HG03575 (cell line): Measurements from ENCODE around the gene HEXD.
"Not testable (repeated sequence)": the region's sequence is repeated elsewhere in the genome, so short reads cannot be mapped to it uniquely, and the experiment has no call there.

ENCODE experiments used
- ATAC-seq: cut with Tn5 transposase; IDR thresholded peaks from one replicate; pipeline ENCODE4 v1.9.1; 2021; ENCODE audit not compliant: unreplicated experiment, insufficient number of reproducible peaks, low FRiP score; ENCODE audit errors: extremely low read depth

HEXD gene

GRCh38 chr17:82381703-82382009, 36.5 kb upstream of the HEXD start:
- ATAC-seq, result not testable (repeated sequence)

- ATAC-seq, result not testable (repeated sequence)
Observed at GRCh38 chr17:82382220-82382932, 35.8 kb upstream of the HEXD start.

DNA sequence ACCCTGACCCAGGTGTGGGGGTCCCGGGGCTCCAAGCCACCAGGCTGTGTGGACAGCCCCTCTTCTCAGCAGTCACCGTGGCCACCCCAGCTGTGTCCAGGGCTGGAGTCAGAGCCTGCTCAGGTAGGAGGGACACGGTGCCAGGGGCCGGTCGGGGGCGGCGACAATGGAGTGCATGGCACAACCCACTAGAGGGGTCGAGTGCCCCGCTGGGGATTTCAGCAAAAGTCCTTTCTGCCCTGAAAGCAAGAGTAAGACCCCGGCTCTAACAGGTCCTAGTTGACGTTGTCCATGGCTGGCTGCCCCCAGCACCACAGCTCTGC, 35.3 kb upstream of the HEXD start:
- no peak for ATAC-seq

DNA sequence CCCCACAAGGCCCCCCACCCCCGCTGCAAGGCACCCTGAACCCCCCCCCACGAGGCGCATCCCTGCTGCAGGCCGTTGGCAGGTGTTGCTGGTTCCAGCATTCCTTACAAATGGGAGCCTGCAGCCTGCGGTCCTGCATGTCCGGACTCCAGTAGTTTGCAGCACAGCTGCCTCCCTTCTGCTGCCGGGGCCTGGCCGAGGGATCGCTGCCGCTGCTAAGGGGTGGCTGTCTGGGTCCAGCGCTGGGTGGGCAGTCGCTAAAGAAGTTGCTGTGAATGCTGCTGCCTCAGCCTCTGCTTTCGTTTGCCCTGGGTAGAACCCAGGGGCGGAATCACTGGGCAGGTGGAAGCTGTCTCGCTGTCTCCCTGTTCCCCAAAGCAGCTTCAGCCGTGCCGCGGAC, 34.7 kb upstream of the HEXD start:
- no peak for ATAC-seq

DNA sequence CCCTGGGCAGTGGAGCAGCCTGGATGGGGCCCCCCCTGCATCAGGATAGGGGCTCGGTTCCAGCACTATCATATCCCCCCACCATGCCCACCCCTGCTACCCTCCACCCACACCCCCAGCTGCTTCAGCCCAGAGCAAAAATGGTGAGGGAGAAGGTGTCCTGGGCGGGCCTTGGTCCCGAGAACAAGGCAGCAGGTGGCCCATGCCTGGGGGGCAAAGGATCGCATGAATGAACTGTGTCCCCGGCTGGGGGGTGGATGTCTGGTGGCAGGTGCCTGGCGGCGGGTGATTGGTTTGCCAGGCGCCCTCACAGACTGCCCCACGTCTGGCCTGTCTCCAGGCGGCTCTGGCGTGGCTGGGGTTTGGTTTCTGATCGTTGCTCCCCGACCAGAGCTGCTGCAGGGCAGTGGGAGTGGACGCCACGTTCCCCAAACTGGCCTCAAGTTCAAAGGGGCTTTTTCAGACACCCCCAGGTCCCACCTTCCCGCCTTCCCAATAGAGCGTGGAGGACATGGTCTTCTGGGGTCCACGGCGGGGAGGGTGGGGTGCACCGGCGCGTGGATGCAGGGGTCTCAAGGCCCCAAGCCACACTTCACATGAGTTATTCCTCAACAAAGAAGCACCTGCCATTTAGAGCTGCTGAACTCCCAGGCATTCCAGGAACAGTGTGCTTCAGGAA, 34.0 kb upstream of the HEXD start:
- no peak for ATAC-seq

DNA sequence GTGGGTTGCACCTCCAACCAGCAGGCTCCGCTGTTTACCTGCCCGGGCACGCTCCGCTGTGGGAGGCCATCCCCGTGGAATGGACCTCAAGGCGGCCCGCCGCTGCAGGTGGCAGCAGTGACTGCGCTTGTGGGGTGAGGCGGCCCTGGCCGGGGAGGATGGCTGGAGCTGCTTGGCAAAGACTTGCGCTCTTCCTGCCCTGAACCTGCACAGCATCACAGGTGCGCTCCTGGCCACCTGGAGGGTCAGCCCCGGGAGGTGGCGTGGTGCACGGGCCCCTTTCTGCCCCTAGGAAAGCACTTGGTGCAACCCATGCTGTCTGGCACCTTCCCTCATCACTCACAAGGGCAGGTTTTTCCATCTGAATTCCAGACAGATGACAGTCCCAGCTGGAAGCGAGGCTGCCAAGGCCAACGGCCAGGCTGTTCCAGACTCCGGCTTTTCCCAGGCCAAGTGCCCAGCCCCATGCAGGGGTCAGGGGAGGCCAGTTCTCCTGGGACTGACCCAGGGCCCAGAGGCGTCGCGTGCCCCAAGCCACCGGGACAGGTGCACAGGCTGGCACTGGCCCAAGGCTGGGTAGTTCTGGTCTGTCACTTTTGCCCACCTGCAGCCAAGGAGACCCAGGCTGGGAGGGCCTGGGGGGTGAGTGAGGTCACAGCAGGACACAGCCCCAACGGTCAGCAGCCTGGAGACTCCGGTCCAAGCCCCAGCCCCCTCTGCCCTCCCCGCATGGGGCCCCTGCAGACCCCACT, 33.2 kb upstream of the HEXD start:
- no peak for ATAC-seq

GRCh38 chr17:82385559-82386254, 32.4 kb upstream of the HEXD start:
- ATAC-seq, result no peak

DNA sequence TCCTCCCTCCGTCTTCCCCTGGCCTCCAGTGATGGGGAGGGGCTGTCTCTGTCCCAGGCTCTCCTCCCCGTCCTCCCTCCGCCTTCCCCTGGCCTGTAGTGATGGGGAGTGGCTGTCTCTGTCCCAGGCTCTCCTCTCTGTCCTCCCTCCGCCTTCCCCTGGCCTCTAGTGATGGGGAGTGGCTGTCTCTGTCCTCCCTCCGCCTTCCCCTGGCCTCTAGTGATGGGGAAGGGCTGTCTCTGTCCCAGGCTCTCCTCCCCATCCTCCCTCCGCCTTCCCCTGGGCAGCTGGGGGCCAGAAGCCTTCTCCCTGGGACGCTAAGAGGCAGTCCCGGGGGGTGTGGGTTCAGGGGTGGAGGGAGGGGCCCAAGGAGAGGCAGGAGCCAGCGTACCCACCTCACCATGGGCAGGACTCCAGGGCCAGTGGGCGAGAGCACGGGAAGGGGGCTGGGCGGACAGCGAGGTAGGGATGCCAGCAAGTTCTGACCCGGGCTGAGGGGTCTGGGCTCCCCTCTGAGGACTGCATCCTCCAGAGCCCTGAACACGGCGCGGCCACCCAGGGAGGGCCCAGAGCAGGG, 31.8 kb upstream of the HEXD start:
- ATAC-seq, result no peak

DNA sequence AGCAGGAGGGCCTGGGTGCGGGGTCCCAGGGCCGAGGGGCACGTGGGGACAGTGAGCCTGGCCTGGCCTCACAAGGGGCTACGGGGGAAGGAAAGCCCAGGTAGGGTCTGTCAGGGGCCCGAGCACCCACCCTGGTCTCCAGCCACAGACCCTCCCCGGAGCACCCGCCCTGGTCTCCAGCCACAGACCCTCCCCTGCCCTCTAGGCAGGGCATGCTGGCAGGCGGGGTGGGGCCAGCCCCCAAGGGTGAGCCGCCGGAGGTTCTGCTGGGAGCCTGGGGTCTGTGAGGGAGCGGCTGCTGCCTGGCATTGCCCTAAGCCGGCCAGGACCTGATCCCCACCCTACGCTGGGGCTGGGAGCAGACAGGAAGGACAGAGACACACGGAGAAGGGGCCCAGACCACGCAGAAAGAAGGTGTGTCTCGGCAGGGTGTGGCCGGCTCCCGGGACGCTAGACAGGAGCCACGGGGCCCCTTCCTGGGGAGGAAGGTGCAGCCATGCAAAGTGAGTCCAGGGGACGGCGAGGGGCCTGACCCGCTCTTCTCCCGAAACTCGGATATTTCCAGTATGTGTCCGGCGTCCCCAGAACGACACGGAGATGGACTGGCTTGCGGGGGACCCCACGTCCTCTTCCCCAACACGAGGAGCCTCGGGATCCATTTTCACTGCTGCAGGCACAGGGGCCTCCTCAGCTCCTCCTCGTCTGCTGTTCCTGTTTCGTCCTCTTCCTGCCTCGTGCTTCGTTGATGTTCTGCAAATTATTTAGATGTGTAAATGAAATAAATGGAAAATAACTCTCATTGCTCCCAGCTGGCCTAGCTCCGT, 31.1 kb upstream of the HEXD start:
- ATAC-seq, result no peak

GRCh38 chr17:82387705-82388106, 30.4 kb upstream of the HEXD start:
- ATAC-seq, result no peak

DNA sequence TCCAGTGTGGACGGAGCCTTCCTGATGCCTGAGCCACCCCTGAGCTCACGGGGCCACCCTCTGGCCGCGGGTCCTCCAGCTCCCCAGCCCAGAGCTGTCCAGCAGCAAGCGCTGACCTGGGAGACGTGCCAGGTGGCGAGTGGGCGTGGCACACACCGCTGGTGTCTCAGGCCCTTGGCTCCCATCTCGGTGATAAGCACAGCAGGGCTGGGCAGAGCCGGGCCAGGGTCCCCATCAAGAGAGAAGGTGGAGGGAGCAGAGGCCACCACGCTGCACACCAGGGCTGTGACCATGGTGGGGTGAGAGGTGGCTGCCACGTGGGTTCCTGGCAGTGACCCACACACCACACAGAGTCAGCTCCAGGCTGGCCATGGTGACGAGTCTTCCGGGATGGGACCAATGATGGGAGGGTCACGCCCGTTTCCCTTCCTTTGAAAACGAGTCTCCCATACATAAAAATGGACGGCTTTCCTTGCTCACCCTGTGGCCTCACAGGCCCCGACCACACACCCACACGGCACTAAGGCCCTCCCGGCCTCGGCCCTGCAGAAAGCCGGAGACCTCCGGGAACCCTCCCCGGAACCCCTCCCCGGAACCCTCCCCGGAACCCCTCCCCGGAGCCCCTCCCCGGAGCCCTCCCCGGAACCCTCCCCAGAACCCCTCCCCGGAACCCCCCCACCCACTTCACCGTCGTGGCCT, 29.8 kb upstream of the HEXD start:
- ATAC-seq, result no peak

DNA sequence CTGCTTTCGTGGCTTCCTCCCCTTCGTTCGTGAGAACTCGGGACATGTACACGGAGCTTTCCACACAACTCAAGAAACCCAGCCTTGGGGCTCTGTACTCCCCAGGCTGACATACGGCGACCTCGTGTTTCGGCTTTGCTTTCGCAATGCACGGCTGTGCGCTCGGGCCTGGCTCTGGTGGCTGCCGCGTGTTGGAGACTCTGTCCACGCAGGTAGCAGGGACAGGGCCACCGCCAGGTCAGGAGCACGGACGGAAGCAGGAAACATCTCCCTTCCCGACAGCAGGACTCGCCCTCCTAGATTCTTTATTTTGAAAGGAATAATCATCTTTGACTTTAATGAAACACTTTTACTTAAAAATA, 29.2 kb upstream of the HEXD start:
- no peak for ATAC-seq

DNA sequence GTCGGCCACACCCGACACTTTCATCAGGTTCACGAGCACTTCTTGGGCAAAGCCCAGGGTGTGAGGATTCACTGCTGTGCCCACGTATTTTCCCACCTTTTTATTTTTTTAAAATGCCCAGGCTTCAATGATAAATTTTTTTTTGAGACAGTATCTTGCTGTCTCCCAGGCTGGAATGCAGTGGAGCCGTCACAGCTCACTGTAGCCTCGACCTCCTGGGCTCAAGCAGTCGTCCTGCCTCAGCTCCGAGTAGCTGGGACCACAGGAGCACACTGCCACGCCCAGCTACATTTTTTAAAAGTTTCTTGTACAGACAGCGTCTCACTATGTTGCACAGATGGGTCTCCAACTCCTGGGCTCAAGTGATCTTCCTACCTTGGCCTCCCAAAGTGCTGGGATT, 28.8 kb upstream of the HEXD start:
- no peak for ATAC-seq

DNA sequence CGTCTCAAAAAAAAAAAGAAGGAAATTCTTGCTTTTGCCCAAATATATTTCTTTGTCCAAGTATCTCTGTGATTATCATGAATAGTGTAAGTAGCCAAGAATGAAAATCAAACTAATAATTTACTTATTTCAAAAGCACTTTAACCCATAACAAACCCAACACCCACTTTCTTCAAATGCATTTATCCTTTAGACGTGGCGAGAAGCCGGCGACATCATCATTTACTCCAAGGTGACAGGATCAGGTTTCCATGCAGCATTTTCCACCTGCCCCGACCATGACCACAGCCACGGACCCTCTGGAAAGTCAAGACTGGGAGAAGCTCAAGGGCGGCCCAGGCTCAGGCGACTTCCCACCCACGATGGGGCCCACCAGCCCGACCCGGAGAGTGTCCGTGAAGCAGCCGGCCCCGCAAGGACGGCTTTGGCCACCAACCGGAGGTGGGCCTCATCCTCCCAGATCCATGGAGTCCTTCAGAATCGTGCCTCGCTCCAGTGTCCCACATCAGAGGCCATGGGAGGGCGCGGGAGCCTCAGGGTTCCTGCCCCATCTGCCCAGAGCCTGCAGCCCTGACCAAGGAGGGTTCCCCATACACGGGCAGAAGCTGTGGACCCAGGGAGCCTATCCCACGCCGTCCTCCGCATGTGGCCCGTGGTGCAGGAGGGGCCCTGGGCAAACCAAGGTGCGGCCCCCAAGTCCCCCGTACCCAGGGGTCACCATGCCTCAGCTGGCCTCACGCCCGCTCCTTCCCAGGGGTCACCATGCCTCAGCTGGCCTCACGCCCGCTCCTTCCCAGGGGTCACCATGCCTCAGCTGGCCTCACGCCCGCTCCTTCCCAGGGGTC, 27.9 kb upstream of the HEXD start:
- ATAC-seq, result no peak

GRCh38 chr17:82390860-82391435, 27.2 kb upstream of the HEXD start:
- ATAC-seq, result no peak

DNA sequence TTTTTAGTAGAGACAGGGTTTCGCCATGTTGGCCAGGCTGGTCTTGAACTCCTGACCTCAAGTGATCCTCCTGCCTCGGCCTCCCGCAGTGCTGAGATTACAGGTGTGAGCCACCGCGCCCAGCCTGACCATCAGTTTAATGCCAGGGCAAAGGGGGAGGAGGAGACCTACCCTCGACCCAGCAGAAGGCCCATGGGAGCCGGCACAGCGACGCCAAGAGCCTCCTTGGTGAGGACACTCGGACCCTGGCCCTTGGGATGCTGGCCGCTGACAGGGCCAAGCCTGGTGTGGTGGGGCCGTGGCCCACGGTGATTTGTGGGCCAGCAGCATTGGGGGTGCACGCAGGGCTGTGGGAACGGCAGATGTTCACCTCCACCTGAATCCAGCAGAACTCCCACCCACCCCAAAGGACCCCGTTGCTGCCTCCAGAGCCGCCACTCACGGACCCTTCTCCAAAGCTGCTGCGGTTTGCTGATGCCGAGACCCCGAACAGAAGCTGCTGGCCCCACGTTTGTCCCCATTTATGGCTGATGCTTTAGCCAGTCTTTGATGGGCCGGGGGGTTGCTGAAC, 26.6 kb upstream of the HEXD start:
- ATAC-seq, result no peak
